Suprapubic skin (tissue), 4 donors: ENCODE data around the gene ROBO1. TPM values are rescaled to one million over a fixed set of nuclear protein-coding genes. Genes with fewer than 3 reads are reported as not detected.

ENCODE experiments used
- DNase-seq, 2 donors: peaks; one replicate each; pipeline ENCODE4 v3.0.0-alpha.2; 2019; ENCODE audit warnings: low spot score in 2 of 2
- H3K27ac ChIP-seq: fragments of 200-600 bp; sonication (generic); one replicate; pipeline ENCODE4 v1.5.1; 2019
- H3K27me3 ChIP-seq: fragments of 200-600 bp; sonication (generic); one replicate; pipeline ENCODE4 v1.5.1; 2019
- H3K36me3 ChIP-seq: fragments of 200-600 bp; sonication (generic); one replicate; pipeline ENCODE4 v1.5.1; 2019
- H3K4me1 ChIP-seq: fragments of 200-600 bp; sonication (generic); one replicate; pipeline ENCODE4 v1.5.1; 2019
- H3K4me3 ChIP-seq: fragments of 200-600 bp; sonication (generic); one replicate; pipeline ENCODE4 v1.5.1; 2019; ENCODE audit warnings: mild to moderate bottlenecking
- H3K9me3 ChIP-seq: fragments of 200-600 bp; sonication (generic); one replicate; pipeline ENCODE4 v1.5.1; 2019
- EP300 ChIP-seq: sonication (generic); formaldehyde crosslinking; IDR thresholded peaks from one replicate; pipeline ENCODE4 v1.6.1; 2017; ENCODE audit warnings: antibody characterized with exemption
- POLR2A ChIP-seq, 2 donors: fragments of 450-650 bp; IDR thresholded peaks; one replicate each; pipeline ENCODE4 v1.6.1; 2017; ENCODE audit warnings: antibody characterized with exemption in 2 of 2, mild to moderate bottlenecking in 2 of 2, moderate library complexity in 2 of 2
- POLR2AphosphoS5 ChIP-seq, 3 donors: sonication (generic); formaldehyde crosslinking; IDR thresholded peaks; one replicate each; pipeline ENCODE4 v1.6.1; 2017; ENCODE audit warnings: antibody characterized with exemption in 3 of 3
- WGBS: methylation state at CpG from one replicate; pipeline ENCODE4 v1.1.5; 2018; 5-methylcytosine and 5-hydroxymethylcytosine counted together
- total RNA-seq, 4 donors: library from RNA; depleted of rRNA; stranded (reverse); fragments of >200 nt; gene quantifications; one replicate each; pipeline ENCODE4 v1.1.0, GENCODE V29; 2016
- TF ChIP-seq, protein P1 (sequence below), 2 donors: fragments of 200-600 bp in 1 of 2; fragments of 450-650 bp in 1 of 2; sonication (generic) in 1 of 2; IDR thresholded peaks; one replicate each; pipeline ENCODE4 v1.5.1; 2016 to 2019; ENCODE audit warnings: antibody characterized with exemption in 2 of 2, mild to moderate bottlenecking in 1 of 2, moderate library complexity in 1 of 2

ROBO1 gene
- total RNA-seq, 4 donors from 2014 or later, result 67.7 to 80.3 (median 71.3) TPM

GRCh38 chr3:79012946-79013362 lies 754.8 kb downstream of the ROBO1 start:
- TF ChIP-seq POLR2AphosphoS5 (IDR thresholded peaks at IDR 0.05) (no peak), POLR2A (IDR thresholded peaks at IDR 0.05) (no peak), EP300 (no peak)
- TF ChIP-seq, protein P1, sequence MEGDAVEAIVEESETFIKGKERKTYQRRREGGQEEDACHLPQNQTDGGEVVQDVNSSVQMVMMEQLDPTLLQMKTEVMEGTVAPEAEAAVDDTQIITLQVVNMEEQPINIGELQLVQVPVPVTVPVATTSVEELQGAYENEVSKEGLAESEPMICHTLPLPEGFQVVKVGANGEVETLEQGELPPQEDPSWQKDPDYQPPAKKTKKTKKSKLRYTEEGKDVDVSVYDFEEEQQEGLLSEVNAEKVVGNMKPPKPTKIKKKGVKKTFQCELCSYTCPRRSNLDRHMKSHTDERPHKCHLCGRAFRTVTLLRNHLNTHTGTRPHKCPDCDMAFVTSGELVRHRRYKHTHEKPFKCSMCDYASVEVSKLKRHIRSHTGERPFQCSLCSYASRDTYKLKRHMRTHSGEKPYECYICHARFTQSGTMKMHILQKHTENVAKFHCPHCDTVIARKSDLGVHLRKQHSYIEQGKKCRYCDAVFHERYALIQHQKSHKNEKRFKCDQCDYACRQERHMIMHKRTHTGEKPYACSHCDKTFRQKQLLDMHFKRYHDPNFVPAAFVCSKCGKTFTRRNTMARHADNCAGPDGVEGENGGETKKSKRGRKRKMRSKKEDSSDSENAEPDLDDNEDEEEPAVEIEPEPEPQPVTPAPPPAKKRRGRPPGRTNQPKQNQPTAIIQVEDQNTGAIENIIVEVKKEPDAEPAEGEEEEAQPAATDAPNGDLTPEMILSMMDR (IDR thresholded peaks at IDR 0.05), result no peak
- 48% methylated on average over 2 of the region's 2 CpGs for WGBS
- DNase-seq, result no peak

GRCh38 chr3:79012530-79012913 lies 755.3 kb downstream of the ROBO1 start:
- Histone ChIP-seq H3K4me3 (no peak overlapping the region), H3K27me3 (no peaks in the 10 kb centered on the region), H3K9me3 (no peaks in the 10 kb centered on the region), H3K36me3 (no peaks in the 10 kb centered on the region), H3K4me1 (peaks cover 39% of the 10 kb centered on the region), H3K27ac (no peak overlapping the region)
- DNase-seq, result no peak
- TF ChIP-seq POLR2AphosphoS5 (IDR thresholded peaks at IDR 0.05) (no peak), EP300 (no peak), POLR2A (IDR thresholded peaks at IDR 0.05) (no peak)
- TF ChIP-seq, protein P1 (IDR thresholded peaks at IDR 0.05), result no peak
- 60% methylated on average over 2 of the region's 2 CpGs for WGBS

More at GRCh38 chr3:79012946-79013362, 754.8 kb downstream of the ROBO1 start:
- Histone ChIP-seq H3K9me3 (no peaks in the 10 kb centered on the region), H3K27ac (no peak overlapping the region), H3K4me3 (no peak overlapping the region), H3K36me3 (no peaks in the 10 kb centered on the region), H3K27me3 (no peaks in the 10 kb centered on the region), H3K4me1 (peaks cover 39% of the 10 kb centered on the region)

DNA sequence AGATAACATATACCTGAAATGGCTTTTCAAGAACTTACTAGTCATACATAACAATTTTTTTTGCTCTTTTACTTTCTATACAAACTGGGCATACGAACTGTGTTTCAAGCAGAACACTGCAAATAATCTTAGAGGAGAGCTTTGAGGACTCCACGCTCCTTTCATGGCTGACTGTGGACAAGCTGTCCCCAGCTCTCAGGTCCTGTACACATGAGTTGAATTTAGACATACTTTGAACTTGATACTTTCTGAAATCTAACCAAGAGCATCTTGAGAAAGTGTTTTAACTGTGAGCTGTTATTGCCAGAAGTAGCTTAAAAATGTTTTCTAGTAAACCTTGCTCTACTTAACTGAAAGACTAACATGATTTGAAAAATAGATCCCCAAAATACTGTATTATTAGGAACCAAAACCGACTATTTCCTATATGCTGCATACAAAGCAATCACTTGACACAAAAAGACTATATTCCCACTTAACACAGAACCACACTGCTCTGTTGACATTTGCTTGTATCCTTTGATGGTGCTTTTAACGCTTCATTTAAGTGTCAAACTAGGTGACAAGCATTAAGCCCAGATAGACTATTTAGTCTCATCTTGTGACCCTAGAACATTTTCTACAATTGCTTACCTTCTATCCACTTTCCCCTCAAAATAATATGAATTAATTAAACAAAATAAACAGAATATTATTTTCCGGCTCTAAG lies 755.8 kb downstream of the ROBO1 start:
- DNase-seq, result no peak
- Histone ChIP-seq H3K4me1 (peaks cover 39% of the 10 kb centered on the region), H3K4me3 (no peak overlapping the region), H3K9me3 (no peaks in the 10 kb centered on the region), H3K27me3 (no peaks in the 10 kb centered on the region), H3K27ac (no peak overlapping the region), H3K36me3 (no peaks in the 10 kb centered on the region)
- no peak for TF ChIP-seq POLR2A (IDR thresholded peaks at IDR 0.05)
- TF ChIP-seq POLR2AphosphoS5 (IDR thresholded peaks at IDR 0.05), result no peak
- no peak for TF ChIP-seq EP300
- TF ChIP-seq, protein P1 (IDR thresholded peaks at IDR 0.05), result no peak
- WGBS, result 79% methylated on average over 5 of the region's 5 CpGs

GRCh38 chr3:79009861-79010260 lies 757.9 kb downstream of the ROBO1 start:
- no peak overlapping the region for H3K4me3 ChIP-seq
- TF ChIP-seq POLR2A (IDR thresholded peaks at IDR 0.05) (no peak), POLR2AphosphoS5 (IDR thresholded peaks at IDR 0.05) (no peak), EP300 (no peak)
- TF ChIP-seq, protein P1 (IDR thresholded peaks at IDR 0.05), result no peak
- peaks cover 23% of the 10 kb centered on the region for H3K4me1 ChIP-seq
- H3K9me3 ChIP-seq, result no peaks in the 10 kb centered on the region
- H3K36me3 ChIP-seq, result no peaks in the 10 kb centered on the region
- H3K27ac ChIP-seq, result no peak overlapping the region
- DNase-seq, result no peak
- no peaks in the 10 kb centered on the region for H3K27me3 ChIP-seq

DNA sequence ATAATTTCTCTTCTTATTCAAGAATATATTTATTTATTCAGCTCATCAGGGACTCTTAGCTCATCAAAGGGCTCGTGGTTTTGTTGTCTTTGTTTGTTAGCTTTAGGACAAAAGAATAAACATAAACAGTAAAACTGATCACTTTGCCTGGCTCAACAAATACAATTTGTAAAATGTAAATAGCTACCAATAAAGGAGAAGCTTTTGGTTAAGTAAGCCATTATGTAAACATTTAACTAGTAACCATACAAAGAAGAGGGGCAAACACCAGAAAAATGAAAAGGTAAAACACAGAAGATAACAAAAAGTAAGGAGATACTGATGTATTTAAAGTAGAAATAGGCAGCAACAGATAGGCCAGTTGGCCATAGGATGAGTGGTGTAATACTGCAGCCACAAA lies 761.7 kb downstream of the ROBO1 start:
- Histone ChIP-seq H3K9me3 (no peaks in the 10 kb centered on the region), H3K4me1 (no peaks in the 10 kb centered on the region), H3K36me3 (no peaks in the 10 kb centered on the region), H3K27me3 (no peaks in the 10 kb centered on the region), H3K4me3 (no peak overlapping the region), H3K27ac (no peak overlapping the region)
- TF ChIP-seq, protein P1 (IDR thresholded peaks at IDR 0.05), result no peak
- TF ChIP-seq POLR2A (IDR thresholded peaks at IDR 0.05) (no peak), EP300 (no peak), POLR2AphosphoS5 (IDR thresholded peaks at IDR 0.05) (no peak)
- DNase-seq, result no peak
- WGBS, result 80% methylated on average over 1 of the region's 1 CpG
